Measurements from ENCODE around the gene BANF2. TPM values are rescaled to one million over a fixed set of nuclear protein-coding genes. Genes with fewer than 3 reads are reported as not detected.
A peak's percentile ranks its signal among the peaks of the same experiment; 100 is the strongest.

BANF2 gene
- polyA plus RNA-seq, 3 donors, result not detected

GRCh38 chr20:17773619-17774018, 73.9 kb downstream of the BANF2 start:
- no peak overlapping the region for H3K4me3 Mint-ChIP-seq
- H3K9me3 ChIP-seq (replicated peaks in 1 of 2; ENCODE audit: control insufficient read depth in 1 of 2, insufficient read depth in 1 of 2, low read length in 2 of 2), result no peaks in the 10 kb centered on the region
- H3K4me1 ChIP-seq (ENCODE audit: control insufficient read depth in 1 of 2, insufficient read depth in 2 of 2, low read length in 2 of 2), result no peaks in the 10 kb centered on the region
- no peaks in the 10 kb centered on the region for H3K79me2 ChIP-seq (ENCODE audit: insufficient read depth, low read length)
- no peak overlapping the region for H3K4me2 ChIP-seq (replicated peaks; ENCODE audit: extremely low read depth, low read length, poor library complexity, severe bottlenecking)
- no peak overlapping the region for H3K27ac ChIP-seq (ENCODE audit: low read depth in 1 of 2, low read length in 2 of 2)
- no peaks in the 10 kb centered on the region for H3K36me3 ChIP-seq (replicated peaks in 1 of 2; ENCODE audit: control insufficient read depth in 1 of 2, insufficient read depth in 2 of 2, low read length in 2 of 2)
- peaks cover 2 to 4% (median 3%) of the 10 kb centered on the region in 3 donors for H3K27me3 Mint-ChIP-seq (ENCODE audit: low read depth in 3 of 3)
- peaks cover 0 to 6% (median 2%) of the 10 kb centered on the region in 7 donors for H3K9me3 Mint-ChIP-seq
- TF ChIP-seq CTCF (IDR thresholded peaks at IDR 0.05), result no peak
- 92% methylated on average over 3 of the region's 6 CpGs for WGBS (ENCODE audit: insufficient coverage)
- H3K9ac ChIP-seq (ENCODE audit: insufficient read depth, low read length, poor library complexity, severe bottlenecking), result no peak overlapping the region
- no peak overlapping the region for H3K27ac Mint-ChIP-seq
- H3K4me1 Mint-ChIP-seq, result no peaks in the 10 kb centered on the region
- no peak overlapping the region for H3K4me3 ChIP-seq (replicated peaks in 1 of 3; ENCODE audit: low read depth in 2 of 3, low read length in 3 of 3)
- DNase-seq, result no peak
- H4K20me1 ChIP-seq (ENCODE audit: insufficient read depth, low read length), result no peaks in the 10 kb centered on the region
- intact Hi-C loops (cut with micrococcal nuclease), result no loop called here
- no peak overlapping the region for H2AFZ ChIP-seq (ENCODE audit: insufficient read depth, low read depth, low read length, poor library complexity, severe bottlenecking)
- no peaks in the 10 kb centered on the region for H3K36me3 Mint-ChIP-seq
- H3K27me3 ChIP-seq (ENCODE audit: control insufficient read depth in 2 of 2, insufficient read depth in 2 of 2, low read length in 2 of 2), result no peaks in the 10 kb centered on the region

GRCh38 chr20:17775600-17775999, 75.8 kb downstream of the BANF2 start:
- Histone ChIP-seq H3K4me1 (ENCODE audit: control insufficient read depth in 1 of 2, insufficient read depth in 2 of 2, low read length in 2 of 2) (no peaks in the 10 kb centered on the region), H3K27me3 (ENCODE audit: control insufficient read depth in 2 of 2, insufficient read depth in 2 of 2, low read length in 2 of 2) (no peaks in the 10 kb centered on the region), H3K4me2 (replicated peaks; ENCODE audit: extremely low read depth, low read length, poor library complexity, severe bottlenecking) (no peak overlapping the region), H3K27ac (ENCODE audit: low read depth in 1 of 2, low read length in 2 of 2) (no peak overlapping the region), H3K36me3 (replicated peaks in 1 of 2; ENCODE audit: control insufficient read depth in 1 of 2, insufficient read depth in 2 of 2, low read length in 2 of 2) (no peaks in the 10 kb centered on the region), H3K4me3 (replicated peaks in 1 of 3; ENCODE audit: low read depth in 2 of 3, low read length in 3 of 3) (no peak overlapping the region), H2AFZ (ENCODE audit: insufficient read depth, low read depth, low read length, poor library complexity, severe bottlenecking) (no peak overlapping the region), H3K9ac (ENCODE audit: insufficient read depth, low read length, poor library complexity, severe bottlenecking) (no peak overlapping the region), H3K79me2 (ENCODE audit: insufficient read depth, low read length) (no peaks in the 10 kb centered on the region), H3K9me3 (replicated peaks in 1 of 2; ENCODE audit: control insufficient read depth in 1 of 2, insufficient read depth in 1 of 2, low read length in 2 of 2) (peaks cover 0 to 2% of the 10 kb centered on the region in 2 donors), H4K20me1 (ENCODE audit: insufficient read depth, low read length) (no peaks in the 10 kb centered on the region)
- Mint-ChIP-seq H3K27ac (peak overlapping the region in 1 of 7 donors; percentile 19), H3K27me3 (ENCODE audit: low read depth in 3 of 3) (peaks cover 2 to 4% (median 3%) of the 10 kb centered on the region in 3 donors), H3K4me1 (no peaks in the 10 kb centered on the region), H3K36me3 (no peaks in the 10 kb centered on the region), H3K9me3 (peaks cover 0 to 14% (median 6%) of the 10 kb centered on the region in 7 donors), H3K4me3 (no peak overlapping the region)
- intact Hi-C loops (cut with micrococcal nuclease), result no loop called here
- no peak for TF ChIP-seq CTCF (IDR thresholded peaks at IDR 0.05)
- WGBS (ENCODE audit: insufficient coverage), result 92% methylated on average over 1 of the region's 5 CpGs
- no peak for DNase-seq
